NCI-H1436 (cell line): ENCODE results near the gene NCF1.
"Not testable (repeated sequence)": the region's sequence is repeated elsewhere in the genome, so short reads cannot be mapped to it uniquely, and the experiment has no call there.

Source experiments
- DNase-seq: peaks from one replicate; lab custom pipeline; 2025; lab: John Stamatoyannopoulos, UW

The NCF1 gene

GRCh38 chr7:74773760-74774750, at the start of gene NCF1:
NCF1 (plus strand) TSS chr7:74774011; CDS start chr7:74774032, 21 bp downstream.
- not testable (repeated sequence) for DNase-seq

- DNase-seq, result no peak
These were observed 48.0 kb upstream of the NCF1 start for GRCh38 chr7:74725840-74726239.

GRCh38 chr7:74726309-74727101, 47.3 kb upstream of the NCF1 start:
- DNase-seq, result no peak

- not testable (repeated sequence) for DNase-seq
These were observed 45.1 kb upstream of the NCF1 start for GRCh38 chr7:74728686-74729085.

GRCh38 chr7:74730186-74730585, 43.6 kb upstream of the NCF1 start:
- not testable (repeated sequence) for DNase-seq

- not testable (repeated sequence) for DNase-seq
These were observed 33.7 kb upstream of the NCF1 start for GRCh38 chr7:74739974-74740703.

- not testable (repeated sequence) for DNase-seq
These were observed 29.8 kb upstream of the NCF1 start for GRCh38 chr7:74743936-74744557.

- DNase-seq, result not testable (repeated sequence)
These were observed 19.8 kb upstream of the NCF1 start for GRCh38 chr7:74753921-74754482.

GRCh38 chr7:74756673-74757072, 17.1 kb upstream of the NCF1 start:
- DNase-seq, result not testable (repeated sequence)

GRCh38 chr7:74758268-74758667, 15.5 kb upstream of the NCF1 start:
- not testable (repeated sequence) for DNase-seq

GRCh38 chr7:74758982-74759381, 14.8 kb upstream of the NCF1 start:
- DNase-seq, result not testable (repeated sequence)

- not testable (repeated sequence) for DNase-seq
These were observed 8.4 kb upstream of the NCF1 start for GRCh38 chr7:74765205-74765918.

- not testable (repeated sequence) for DNase-seq
These were observed 7.3 kb upstream of the NCF1 start for GRCh38 chr7:74766509-74766908.

- DNase-seq, result not testable (repeated sequence)
These were observed 6.8 kb upstream of the NCF1 start for GRCh38 chr7:74766991-74767390.

GRCh38 chr7:74770062-74770461, 3.7 kb upstream of the NCF1 start:
- not testable (repeated sequence) for DNase-seq

- not testable (repeated sequence) for DNase-seq
These were observed 1.7 kb upstream of the NCF1 start for GRCh38 chr7:74772093-74772492.

- not testable (repeated sequence) for DNase-seq
These were observed 1.3 kb downstream of the NCF1 start for GRCh38 chr7:74775111-74775510.

- DNase-seq, result not testable (repeated sequence)
These were observed 5.2 kb downstream of the NCF1 start for GRCh38 chr7:74779053-74779452.

- not testable (repeated sequence) for DNase-seq
These were observed 7.9 kb downstream of the NCF1 start for GRCh38 chr7:74781746-74782145.

GRCh38 chr7:74783595-74783994, 9.8 kb downstream of the NCF1 start:
- not testable (repeated sequence) for DNase-seq
